Gastroesophageal sphincter (tissue), 3 donors: Measurements from ENCODE around the gene NNAT.

ENCODE experiments used
- POLR2A ChIP-seq, 2 donors: fragments of 450-650 bp; IDR thresholded peaks; one replicate each; pipeline ENCODE4 v1.6.1; 2017; ENCODE audit warnings: antibody characterized with exemption in 2 of 2, mild to moderate bottlenecking in 2 of 2, moderate library complexity in 1 of 2
- POLR2AphosphoS5 ChIP-seq: sonication (generic); formaldehyde crosslinking; IDR thresholded peaks from one replicate; pipeline ENCODE4 v1.6.1; 2017; ENCODE audit warnings: antibody characterized with exemption
- TF ChIP-seq, protein P1 (sequence below), 4 experiments: fragments of 200-600 bp in 2 of 4; fragments of 450-650 bp in 2 of 4; sonication (generic) in 1 of 4; IDR thresholded peaks; one replicate each; pipeline ENCODE4 v1.5.1; 2017 to 2019; ENCODE audit warnings: antibody characterized with exemption in 4 of 4, mild to moderate bottlenecking in 2 of 4, moderate library complexity in 2 of 4

- TF ChIP-seq, protein P1, sequence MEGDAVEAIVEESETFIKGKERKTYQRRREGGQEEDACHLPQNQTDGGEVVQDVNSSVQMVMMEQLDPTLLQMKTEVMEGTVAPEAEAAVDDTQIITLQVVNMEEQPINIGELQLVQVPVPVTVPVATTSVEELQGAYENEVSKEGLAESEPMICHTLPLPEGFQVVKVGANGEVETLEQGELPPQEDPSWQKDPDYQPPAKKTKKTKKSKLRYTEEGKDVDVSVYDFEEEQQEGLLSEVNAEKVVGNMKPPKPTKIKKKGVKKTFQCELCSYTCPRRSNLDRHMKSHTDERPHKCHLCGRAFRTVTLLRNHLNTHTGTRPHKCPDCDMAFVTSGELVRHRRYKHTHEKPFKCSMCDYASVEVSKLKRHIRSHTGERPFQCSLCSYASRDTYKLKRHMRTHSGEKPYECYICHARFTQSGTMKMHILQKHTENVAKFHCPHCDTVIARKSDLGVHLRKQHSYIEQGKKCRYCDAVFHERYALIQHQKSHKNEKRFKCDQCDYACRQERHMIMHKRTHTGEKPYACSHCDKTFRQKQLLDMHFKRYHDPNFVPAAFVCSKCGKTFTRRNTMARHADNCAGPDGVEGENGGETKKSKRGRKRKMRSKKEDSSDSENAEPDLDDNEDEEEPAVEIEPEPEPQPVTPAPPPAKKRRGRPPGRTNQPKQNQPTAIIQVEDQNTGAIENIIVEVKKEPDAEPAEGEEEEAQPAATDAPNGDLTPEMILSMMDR (IDR thresholded peaks at IDR 0.05), result no peak
- no peak for TF ChIP-seq POLR2AphosphoS5
- no peak for TF ChIP-seq POLR2A (IDR thresholded peaks at IDR 0.05)
Observed at GRCh38 chr20:37471741-37472235, 49.3 kb upstream of the NNAT start.
